ENCODE data around the gene LCORL.

DNA sequence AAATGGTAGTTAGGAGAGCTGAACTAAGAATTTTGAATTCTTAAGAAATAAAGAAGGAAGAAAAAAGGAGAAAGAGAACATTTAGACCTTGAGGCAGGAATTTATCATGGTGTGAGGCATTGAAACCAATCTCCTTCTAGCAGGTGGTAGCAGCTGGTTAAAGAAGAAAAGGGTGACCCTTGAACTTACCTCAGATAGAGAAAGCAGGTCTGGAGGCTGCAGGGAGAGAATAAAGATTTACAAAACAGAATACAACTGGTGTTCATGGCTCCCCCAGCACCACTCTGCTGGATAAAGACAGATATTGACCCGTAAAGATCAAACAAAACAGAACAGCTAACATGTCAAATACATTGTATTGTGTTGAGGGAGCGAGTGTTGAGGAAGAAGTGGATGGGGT, 154.7 kb downstream of the LCORL start:
- TF ChIP-seq CTCF (IDR thresholded peaks at IDR 0.05 in 2 of 3, conservative IDR thresholded peaks at IDR 0.05 in 1 of 3; ENCODE audit: borderline replicate concordance in 1 of 3, insufficient read depth in 1 of 3, low read depth in 2 of 3, low read length in 2 of 3) (no peak), POLR2A (IDR thresholded peaks at IDR 0.05; ENCODE audit: borderline replicate concordance, extremely low read depth, insufficient read depth, insufficient read length) (no peak), CEBPB (IDR thresholded peaks at IDR 0.05; ENCODE audit: low read depth) (no peak), RAD21 (IDR thresholded peaks at IDR 0.05; ENCODE audit: low read depth) (no peak), EZH2 (IDR thresholded peaks at IDR 0.05) (no peak), EZH2phosphoT487 (IDR thresholded peaks at IDR 0.05; ENCODE audit: borderline replicate concordance) (no peak), POLR2AphosphoS5 (IDR thresholded peaks at IDR 0.05; ENCODE audit: low read depth, low read length) (no peak), MAX (IDR thresholded peaks at IDR 0.05) (no peak), ATF3 (IDR thresholded peaks at IDR 0.05) (no peak), ZBTB33 (IDR thresholded peaks at IDR 0.05; ENCODE audit: extremely low read depth, insufficient replicate concordance, low read length) (no peak)
- TF ChIP-seq, protein P1, sequence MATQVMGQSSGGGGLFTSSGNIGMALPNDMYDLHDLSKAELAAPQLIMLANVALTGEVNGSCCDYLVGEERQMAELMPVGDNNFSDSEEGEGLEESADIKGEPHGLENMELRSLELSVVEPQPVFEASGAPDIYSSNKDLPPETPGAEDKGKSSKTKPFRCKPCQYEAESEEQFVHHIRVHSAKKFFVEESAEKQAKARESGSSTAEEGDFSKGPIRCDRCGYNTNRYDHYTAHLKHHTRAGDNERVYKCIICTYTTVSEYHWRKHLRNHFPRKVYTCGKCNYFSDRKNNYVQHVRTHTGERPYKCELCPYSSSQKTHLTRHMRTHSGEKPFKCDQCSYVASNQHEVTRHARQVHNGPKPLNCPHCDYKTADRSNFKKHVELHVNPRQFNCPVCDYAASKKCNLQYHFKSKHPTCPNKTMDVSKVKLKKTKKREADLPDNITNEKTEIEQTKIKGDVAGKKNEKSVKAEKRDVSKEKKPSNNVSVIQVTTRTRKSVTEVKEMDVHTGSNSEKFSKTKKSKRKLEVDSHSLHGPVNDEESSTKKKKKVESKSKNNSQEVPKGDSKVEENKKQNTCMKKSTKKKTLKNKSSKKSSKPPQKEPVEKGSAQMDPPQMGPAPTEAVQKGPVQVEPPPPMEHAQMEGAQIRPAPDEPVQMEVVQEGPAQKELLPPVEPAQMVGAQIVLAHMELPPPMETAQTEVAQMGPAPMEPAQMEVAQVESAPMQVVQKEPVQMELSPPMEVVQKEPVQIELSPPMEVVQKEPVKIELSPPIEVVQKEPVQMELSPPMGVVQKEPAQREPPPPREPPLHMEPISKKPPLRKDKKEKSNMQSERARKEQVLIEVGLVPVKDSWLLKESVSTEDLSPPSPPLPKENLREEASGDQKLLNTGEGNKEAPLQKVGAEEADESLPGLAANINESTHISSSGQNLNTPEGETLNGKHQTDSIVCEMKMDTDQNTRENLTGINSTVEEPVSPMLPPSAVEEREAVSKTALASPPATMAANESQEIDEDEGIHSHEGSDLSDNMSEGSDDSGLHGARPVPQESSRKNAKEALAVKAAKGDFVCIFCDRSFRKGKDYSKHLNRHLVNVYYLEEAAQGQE (IDR thresholded peaks at IDR 0.05; ENCODE audit: low read depth), result no peak

All from HCT116 (cell line).